Fibroblast of the aortic adventitia (primary cell): Measurements from ENCODE around the gene NEK3. TPM values are rescaled to one million over a fixed set of nuclear protein-coding genes. Genes with fewer than 3 reads are reported as not detected.
"Not testable (repeated sequence)": the region's sequence is repeated elsewhere in the genome, so short reads cannot be mapped to it uniquely, and the experiment has no call there.

Experiments used
- DNase-seq: peaks from one replicate; pipeline ENCODE4 v3.0.0-alpha.2; 2010; ENCODE audit warnings: low read depth
- H3K4me3 ChIP-seq: 2 replicates; pipeline ENCODE4 v1.5.1; 2011; ENCODE audit warnings: low read depth, mild to moderate bottlenecking, control low read depth, low read length, moderate library complexity
- total RNA-seq: library from RNA; depleted of rRNA; stranded (reverse); fragments of >200 nt; gene quantifications from 2 replicates; pipeline ENCODE4 v1.2.3, GENCODE V29; 2012; ENCODE audit warnings: low replicate concordance
- TF ChIP-seq, protein P1 (sequence below): IDR thresholded peaks from 2 replicates; pipeline ENCODE4 v1.5.1; 2011; ENCODE audit warnings: mild to moderate bottlenecking, low read length, control low read depth, inconsistent platforms; ENCODE audit not compliant: insufficient read depth

Gene NEK3
- total RNA-seq, 1 donor = 12.3 TPM

DNA sequence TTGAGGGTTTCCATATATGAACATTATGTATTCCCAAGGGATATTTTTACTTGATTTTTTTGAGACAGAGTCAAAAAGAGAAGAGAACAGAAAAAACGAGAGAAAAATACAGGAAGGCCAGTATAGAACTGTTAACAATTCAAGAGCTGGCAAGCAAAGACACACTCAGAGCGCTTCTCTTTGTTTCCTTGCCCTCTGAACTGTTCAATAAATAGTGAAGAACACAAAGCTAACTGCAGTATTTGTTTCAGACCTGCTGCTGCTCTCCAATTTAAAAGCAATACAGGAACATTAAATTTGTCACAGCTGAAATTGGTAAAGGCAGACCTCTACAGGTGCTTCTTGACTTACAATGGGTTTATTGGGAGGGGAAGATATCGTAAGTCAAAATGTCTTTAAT lies 14.0 kb upstream of the NEK3 start:
- DNase-seq = no peak
- no peak overlapping the region for H3K4me3 ChIP-seq
- TF ChIP-seq, protein P1, sequence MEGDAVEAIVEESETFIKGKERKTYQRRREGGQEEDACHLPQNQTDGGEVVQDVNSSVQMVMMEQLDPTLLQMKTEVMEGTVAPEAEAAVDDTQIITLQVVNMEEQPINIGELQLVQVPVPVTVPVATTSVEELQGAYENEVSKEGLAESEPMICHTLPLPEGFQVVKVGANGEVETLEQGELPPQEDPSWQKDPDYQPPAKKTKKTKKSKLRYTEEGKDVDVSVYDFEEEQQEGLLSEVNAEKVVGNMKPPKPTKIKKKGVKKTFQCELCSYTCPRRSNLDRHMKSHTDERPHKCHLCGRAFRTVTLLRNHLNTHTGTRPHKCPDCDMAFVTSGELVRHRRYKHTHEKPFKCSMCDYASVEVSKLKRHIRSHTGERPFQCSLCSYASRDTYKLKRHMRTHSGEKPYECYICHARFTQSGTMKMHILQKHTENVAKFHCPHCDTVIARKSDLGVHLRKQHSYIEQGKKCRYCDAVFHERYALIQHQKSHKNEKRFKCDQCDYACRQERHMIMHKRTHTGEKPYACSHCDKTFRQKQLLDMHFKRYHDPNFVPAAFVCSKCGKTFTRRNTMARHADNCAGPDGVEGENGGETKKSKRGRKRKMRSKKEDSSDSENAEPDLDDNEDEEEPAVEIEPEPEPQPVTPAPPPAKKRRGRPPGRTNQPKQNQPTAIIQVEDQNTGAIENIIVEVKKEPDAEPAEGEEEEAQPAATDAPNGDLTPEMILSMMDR = no peak

DNA sequence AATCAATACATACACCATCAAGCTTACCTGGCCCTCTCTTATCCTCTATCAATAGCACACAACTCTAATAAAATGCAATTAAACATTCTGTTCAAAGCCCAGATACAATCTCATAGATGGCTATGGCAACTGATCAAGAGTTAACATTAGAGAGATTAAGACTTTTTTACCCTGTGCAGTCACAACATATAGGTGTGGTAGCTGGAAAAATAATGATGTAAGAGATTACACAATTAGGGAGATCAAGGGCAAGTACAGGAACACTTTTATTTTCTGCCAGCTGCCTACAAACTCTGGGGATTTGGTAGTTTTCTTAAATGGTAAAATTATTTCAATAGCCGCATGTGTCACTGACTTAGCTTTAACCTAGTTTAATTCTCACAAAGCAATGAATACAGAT lies 12.3 kb upstream of the NEK3 start:
- H3K4me3 ChIP-seq, DNase-seq: not testable (repeated sequence)

DNA sequence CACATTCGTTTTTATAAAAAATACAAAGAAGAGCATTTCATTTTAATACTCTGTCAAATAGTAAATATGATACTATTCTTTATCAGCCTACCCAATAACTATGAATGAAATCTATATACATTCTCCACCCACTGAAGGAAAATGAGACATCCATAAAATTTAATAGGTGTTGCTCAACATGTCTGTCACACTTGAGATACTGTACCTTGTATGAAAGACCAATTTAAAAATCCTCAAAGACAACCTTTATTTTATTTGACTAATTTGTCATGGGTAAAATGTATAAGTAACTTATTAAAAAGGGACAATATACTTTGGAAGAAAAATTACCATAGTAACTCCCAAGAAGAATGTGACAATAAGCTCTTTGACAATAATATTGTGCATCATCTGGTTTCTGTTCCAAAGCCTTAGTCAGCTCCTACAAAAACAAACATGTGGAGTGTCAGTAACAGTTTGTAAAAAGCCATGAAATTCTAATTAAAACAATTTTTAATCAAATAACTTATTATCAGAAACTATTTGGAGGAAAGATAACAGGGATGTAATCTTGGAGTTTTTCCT lies 11.5 kb upstream of the NEK3 start:
- not testable (repeated sequence) for DNase-seq, H3K4me3 ChIP-seq

DNA sequence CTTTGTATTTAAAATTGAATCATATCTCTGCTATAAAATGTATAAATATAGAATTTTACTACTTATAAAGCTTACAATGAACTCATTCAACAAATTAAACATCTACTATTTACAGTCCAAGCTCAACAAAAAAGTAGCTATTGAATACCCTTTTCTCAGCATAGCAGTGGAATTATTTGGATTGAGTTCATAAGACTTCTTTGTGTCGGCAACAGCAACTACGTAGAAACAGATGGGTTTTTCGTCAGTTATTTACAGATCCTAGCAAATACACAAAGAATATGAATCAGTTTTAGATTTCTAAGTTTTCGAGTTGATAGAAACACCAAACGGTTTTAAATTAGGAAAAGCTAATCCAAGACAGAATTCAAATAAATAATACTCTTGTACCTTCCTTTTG lies 10.4 kb upstream of the NEK3 start:
- no peak overlapping the region for H3K4me3 ChIP-seq
- TF ChIP-seq, protein P1 = no peak
- no peak for DNase-seq

DNA sequence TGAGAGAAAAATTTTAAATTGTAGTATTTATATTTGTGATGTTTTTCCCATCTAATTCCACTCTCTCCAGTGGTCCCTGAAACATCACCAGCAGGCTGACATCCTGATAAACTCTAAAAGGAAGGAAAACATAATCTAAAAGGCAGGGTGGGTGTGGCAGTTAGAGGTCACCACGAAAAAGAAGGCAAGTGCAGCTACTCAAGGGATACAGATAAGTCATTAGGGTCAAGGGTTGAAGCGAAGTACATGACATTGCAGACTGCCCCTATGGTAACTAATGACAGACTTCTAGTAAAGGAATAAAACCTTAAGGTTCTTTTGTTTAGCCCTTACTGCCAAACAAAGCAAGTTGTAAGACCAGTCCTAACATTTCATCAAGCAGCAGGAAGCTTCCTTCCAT lies 6.0 kb upstream of the NEK3 start:
- TF ChIP-seq, protein P1 = no peak
- no peak for DNase-seq
- no peak overlapping the region for H3K4me3 ChIP-seq

DNA sequence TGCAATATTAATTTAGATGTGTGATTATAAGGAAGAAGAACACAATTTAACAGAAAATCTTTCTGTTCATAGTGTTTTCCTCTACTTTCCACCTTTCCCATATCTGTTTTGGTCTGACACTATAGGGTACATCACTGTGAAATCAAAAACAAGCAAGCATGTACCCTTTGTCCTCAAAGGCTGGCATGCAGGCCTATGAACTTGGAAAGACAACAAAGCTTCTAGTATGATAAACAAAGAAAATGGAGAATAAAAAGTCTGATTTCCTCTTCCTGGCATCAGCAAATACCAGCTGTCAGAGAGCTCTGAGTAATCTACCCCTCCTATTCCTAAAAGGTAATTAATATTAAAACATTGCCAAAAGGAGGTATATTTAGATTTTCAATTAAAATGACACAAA lies 5.6 kb upstream of the NEK3 start:
- no peak for DNase-seq
- H3K4me3 ChIP-seq = no peak overlapping the region
- TF ChIP-seq, protein P1 = no peak

DNA sequence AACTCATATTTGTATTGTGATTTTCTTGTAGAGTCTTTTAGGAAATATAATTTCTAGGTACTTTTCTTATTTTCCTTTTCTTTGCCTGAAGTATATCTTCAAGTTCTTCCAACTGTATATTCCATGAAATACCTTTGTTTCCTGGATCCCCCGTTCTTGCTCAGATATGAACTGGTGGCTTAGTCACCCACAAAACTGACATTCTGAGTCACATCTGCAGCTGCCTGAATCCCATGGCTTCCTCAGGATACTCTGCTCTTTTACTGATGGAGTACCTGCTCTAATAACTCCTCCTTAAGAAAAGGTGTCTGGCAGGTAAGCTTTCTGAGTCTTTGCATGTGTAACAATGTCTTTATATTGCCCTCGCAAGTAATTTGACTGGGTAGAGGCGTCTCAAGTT lies 4.5 kb upstream of the NEK3 start:
- not testable (repeated sequence) for DNase-seq, H3K4me3 ChIP-seq

DNA sequence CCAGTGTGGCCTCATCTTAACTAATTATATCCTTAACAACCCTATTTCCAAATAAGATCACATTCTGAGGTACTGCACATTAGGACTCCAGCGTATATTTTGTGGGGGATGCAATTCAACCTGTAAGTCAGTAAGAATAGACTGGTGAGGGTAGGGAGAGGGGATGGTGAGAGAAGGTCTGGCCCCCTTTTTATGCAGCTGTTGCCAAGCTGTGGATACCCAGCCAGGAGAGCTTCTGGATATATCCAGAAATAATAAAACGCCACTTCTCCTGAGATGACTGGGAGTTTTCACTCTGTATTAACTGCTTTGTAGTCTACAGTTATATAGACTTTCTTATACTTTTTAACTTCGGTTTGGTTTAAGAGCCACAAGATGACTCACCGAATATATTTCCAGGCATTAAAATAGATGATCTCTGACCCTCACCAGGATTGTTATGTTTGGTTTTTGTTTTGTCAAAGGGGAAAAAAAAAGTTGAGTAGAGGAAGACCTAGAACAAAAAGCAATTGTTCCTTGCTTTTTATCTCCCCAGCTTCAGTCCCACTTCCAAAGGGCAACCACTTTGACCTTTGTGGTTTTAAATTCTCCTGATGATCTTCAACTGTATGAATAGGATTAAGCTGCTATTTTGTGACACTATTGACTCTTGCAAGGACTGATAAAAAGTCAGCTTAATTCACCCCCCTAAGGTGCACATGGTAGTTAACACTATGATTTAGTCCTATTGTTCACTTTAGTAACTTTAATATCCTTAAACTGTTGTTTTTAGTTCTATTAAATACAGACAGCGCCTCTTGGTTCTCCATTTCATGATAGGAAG lies 3.1 kb upstream of the NEK3 start:
- no peak overlapping the region for H3K4me3 ChIP-seq
- TF ChIP-seq, protein P1 = no peak
- DNase-seq = peak; percentile 64
